GM23338 (cell line): ENCODE data around the gene SNX32. TPM values are rescaled to one million over a fixed set of nuclear protein-coding genes. Genes with fewer than 3 reads are reported as not detected.

Experiments used
- ATAC-seq: fragments of 200-7000 bp; cut with Tn5 transposase; 3 replicates; pipeline ENCODE4 v1.9.1; 2020
- DNase-seq: peaks from one replicate; pipeline ENCODE4 v3.0.0-alpha.2; 2015; ENCODE audit warnings: low spot score
- H2AFZ ChIP-seq: fragments of 200-600 bp; sonication (generic); 2 replicates; pipeline ENCODE4 v1.8.0; 2016; ENCODE audit warnings: antibody characterized with exemption, mild to moderate bottlenecking, moderate library complexity
- H3F3A ChIP-seq: fragments of 200-600 bp; sonication (generic); replicated peaks from 2 replicates; pipeline ENCODE4 v1.8.0; 2017; ENCODE audit warnings: antibody characterized with exemption, mixed run types, low read depth
- H3K27ac ChIP-seq: fragments of 200-600 bp; sonication (generic); 2 replicates; pipeline ENCODE4 v1.6.1; 2016; ENCODE audit warnings: low read depth
- H3K27me3 ChIP-seq: fragments of 200-600 bp; sonication (generic); 2 replicates; pipeline ENCODE4 v1.8.0; 2016; ENCODE audit warnings: mild to moderate bottlenecking, mixed run types, moderate library complexity; ENCODE audit not compliant: insufficient read depth
- H3K36me3 ChIP-seq: fragments of 200-600 bp; sonication (generic); 2 replicates; pipeline ENCODE4 v1.8.0; 2016; ENCODE audit warnings: mild to moderate bottlenecking; ENCODE audit not compliant: insufficient read depth
- H3K4me1 ChIP-seq: fragments of 200-600 bp; sonication (generic); 2 replicates; pipeline ENCODE4 v1.8.0; 2016; ENCODE audit warnings: mild to moderate bottlenecking, moderate library complexity; ENCODE audit not compliant: insufficient read depth
- H3K4me2 ChIP-seq: fragments of 200-600 bp; sonication (generic); 2 replicates; pipeline ENCODE4 v1.7.1; 2017; ENCODE audit warnings: mixed run types
- H3K4me3 ChIP-seq: fragments of 200-600 bp; sonication (generic); 2 replicates; pipeline ENCODE4 v1.6.1; 2016; ENCODE audit warnings: mixed run types
- H3K79me2 ChIP-seq: fragments of 200-600 bp; sonication (generic); replicated peaks from 2 replicates; pipeline ENCODE4 v1.8.0; 2017; ENCODE audit warnings: mild to moderate bottlenecking; ENCODE audit not compliant: insufficient read depth
- H3K9me2 ChIP-seq: fragments of 200-600 bp; sonication (generic); 2 replicates; pipeline ENCODE4 v1.8.0; 2017; ENCODE audit not compliant: insufficient read depth
- H4K20me1 ChIP-seq: fragments of 200-600 bp; sonication (generic); replicated peaks from 2 replicates; pipeline ENCODE4 v1.8.0; 2017; ENCODE audit warnings: mild to moderate bottlenecking; ENCODE audit not compliant: insufficient read depth
- H3K27ac Mint-ChIP-seq: 2 replicates; pipeline ENCODE4 v1.8.0; 2020; ENCODE audit warnings: inconsistent platforms, mild to moderate bottlenecking, moderate library complexity, mixed read lengths
- H3K27me3 Mint-ChIP-seq: 3 replicates; pipeline ENCODE4 v1.8.0; 2022; ENCODE audit warnings: low read depth, mild to moderate bottlenecking, moderate library complexity, mixed read lengths, inconsistent platforms; ENCODE audit not compliant: insufficient read depth, poor library complexity
- H3K36me3 Mint-ChIP-seq: 3 replicates; pipeline ENCODE4 v1.8.0; 2021; ENCODE audit warnings: low read depth, mild to moderate bottlenecking, inconsistent platforms, moderate library complexity, mixed read lengths
- H3K4me1 Mint-ChIP-seq: 3 replicates; pipeline ENCODE4 v1.8.0; 2020; ENCODE audit warnings: mild to moderate bottlenecking, inconsistent platforms, mixed read lengths
- H3K4me3 Mint-ChIP-seq: 3 replicates; pipeline ENCODE4 v1.8.0; 2021; ENCODE audit warnings: moderate library complexity, mild to moderate bottlenecking, inconsistent platforms, mixed read lengths
- H3K9me3 Mint-ChIP-seq: 3 replicates; pipeline ENCODE4 v1.8.0; 2020; ENCODE audit warnings: moderate library complexity, mild to moderate bottlenecking, inconsistent platforms, mixed read lengths
- CREB1 ChIP-seq: fragments of 250-450 bp; sonication (Bioruptor Pico); IDR thresholded peaks from 2 replicates; pipeline ENCODE4 v1.5.0; 2020; ENCODE audit warnings: low read depth, mild to moderate bottlenecking, moderate library complexity
- EZH2 ChIP-seq: fragments of 200-600 bp; sonication (generic); IDR thresholded peaks from one replicate; pipeline ENCODE4 v1.8.0; 2017; ENCODE audit warnings: antibody characterized with exemption, mild to moderate bottlenecking, low read depth; ENCODE audit not compliant: unreplicated experiment
- JUNB ChIP-seq: IDR thresholded peaks from one replicate; pipeline ENCODE4 v1.6.1; 2016; ENCODE audit warnings: antibody characterized with exemption; ENCODE audit not compliant: unreplicated experiment
- NANOG ChIP-seq: IDR thresholded peaks from 2 replicates; pipeline ENCODE4 v1.6.1; 2016; ENCODE audit warnings: antibody characterized with exemption, borderline replicate concordance
- POLR2AphosphoS5 ChIP-seq: IDR thresholded peaks from 2 replicates; pipeline ENCODE4 v1.6.1; 2016; ENCODE audit warnings: antibody characterized with exemption, low read depth
- STAT1 ChIP-seq: IDR thresholded peaks from one replicate; pipeline ENCODE4 v1.6.1; 2016; ENCODE audit warnings: antibody characterized with exemption; ENCODE audit not compliant: unreplicated experiment
- ZNF331 ChIP-seq: fragments of 250-450 bp; sonication (Bioruptor Pico); IDR thresholded peaks from 2 replicates; pipeline ENCODE4 v1.5.0; 2020; ENCODE audit warnings: low read depth, mild to moderate bottlenecking, moderate library complexity
- ZNF462 ChIP-seq: fragments of 250-450 bp; sonication (Bioruptor Pico); IDR thresholded peaks from 2 replicates; pipeline ENCODE4 v1.5.0; 2020; ENCODE audit warnings: mild to moderate bottlenecking, moderate library complexity
- polyA plus RNA-seq: library from polyadenylated mRNA; unstranded; fragments of >200 nt; fragmentation: Nextera tagmentation; extraction: Ambion mirVana; gene quantifications from 2 replicates; pipeline ENCODE4 v1.2.1, GENCODE V29; 2016
- total RNA-seq: library from RNA; depleted of rRNA; stranded (reverse); fragments of >200 nt; shearing (Covaris generic); gene quantifications from 2 replicates; pipeline ENCODE4 v1.2.3, GENCODE V29; 2014
- TF ChIP-seq, protein P1 (sequence below): IDR thresholded peaks from one replicate; pipeline ENCODE4 v1.6.1; 2018; ENCODE audit warnings: antibody characterized with exemption; ENCODE audit not compliant: unreplicated experiment
- TF ChIP-seq, protein P2 (sequence below), 2 experiments: fragments of 200-600 bp in 1 of 2; sonication (generic) in 1 of 2; conservative IDR thresholded peaks; 2 replicates each; pipeline versions ENCODE4 v1.5.1 to v1.6.1; 2016 to 2017; ENCODE audit warnings: antibody characterized with exemption in 2 of 2, low read depth in 2 of 2, mild to moderate bottlenecking in 2 of 2, moderate library complexity in 1 of 2

The SNX32 gene
- total and polyA plus RNA-seq, 2 experiments from 2014 or later: 0.49 to 1.2 TPM

GRCh38 chr11:65808744-65809341 lies 24.9 kb upstream of the SNX32 start:
- Mint-ChIP-seq H3K4me1 (peaks cover 4% of the 10 kb centered on the region; the same call in 1 of the 3 replicates), H3K27me3 (peaks cover 7% of the 10 kb centered on the region), H3K4me3 (no peak overlapping the region), H3K27ac (no peak overlapping the region), H3K36me3 (no peaks in the 10 kb centered on the region), H3K9me3 (no peaks in the 10 kb centered on the region; the same call in 2 of the 3 replicates)
- Histone ChIP-seq H2AFZ (no peak overlapping the region), H3K36me3 (no peaks in the 10 kb centered on the region), H3K27ac (no peak overlapping the region), H3K4me2 (no peak overlapping the region), H4K20me1 (no peaks in the 10 kb centered on the region), H3K4me1 (no peaks in the 10 kb centered on the region; the same call in 1 of the 2 replicates), H3K9me2 (no peaks in the 10 kb centered on the region), H3K27me3 (no peaks in the 10 kb centered on the region), H3F3A (no peaks in the 10 kb centered on the region), H3K79me2 (no peaks in the 10 kb centered on the region), H3K4me3 (no peak overlapping the region)
- DNase-seq (no peak), ATAC-seq (no peak)
- TF ChIP-seq STAT1 (no peak), EZH2 (no peak), ZNF462 (no peak), JUNB (no peak), POLR2AphosphoS5 (no peak), CREB1 (no peak), NANOG (no peak), ZNF331 (CRISPR knock-in tag) (no peak)
- TF ChIP-seq, protein P1, sequence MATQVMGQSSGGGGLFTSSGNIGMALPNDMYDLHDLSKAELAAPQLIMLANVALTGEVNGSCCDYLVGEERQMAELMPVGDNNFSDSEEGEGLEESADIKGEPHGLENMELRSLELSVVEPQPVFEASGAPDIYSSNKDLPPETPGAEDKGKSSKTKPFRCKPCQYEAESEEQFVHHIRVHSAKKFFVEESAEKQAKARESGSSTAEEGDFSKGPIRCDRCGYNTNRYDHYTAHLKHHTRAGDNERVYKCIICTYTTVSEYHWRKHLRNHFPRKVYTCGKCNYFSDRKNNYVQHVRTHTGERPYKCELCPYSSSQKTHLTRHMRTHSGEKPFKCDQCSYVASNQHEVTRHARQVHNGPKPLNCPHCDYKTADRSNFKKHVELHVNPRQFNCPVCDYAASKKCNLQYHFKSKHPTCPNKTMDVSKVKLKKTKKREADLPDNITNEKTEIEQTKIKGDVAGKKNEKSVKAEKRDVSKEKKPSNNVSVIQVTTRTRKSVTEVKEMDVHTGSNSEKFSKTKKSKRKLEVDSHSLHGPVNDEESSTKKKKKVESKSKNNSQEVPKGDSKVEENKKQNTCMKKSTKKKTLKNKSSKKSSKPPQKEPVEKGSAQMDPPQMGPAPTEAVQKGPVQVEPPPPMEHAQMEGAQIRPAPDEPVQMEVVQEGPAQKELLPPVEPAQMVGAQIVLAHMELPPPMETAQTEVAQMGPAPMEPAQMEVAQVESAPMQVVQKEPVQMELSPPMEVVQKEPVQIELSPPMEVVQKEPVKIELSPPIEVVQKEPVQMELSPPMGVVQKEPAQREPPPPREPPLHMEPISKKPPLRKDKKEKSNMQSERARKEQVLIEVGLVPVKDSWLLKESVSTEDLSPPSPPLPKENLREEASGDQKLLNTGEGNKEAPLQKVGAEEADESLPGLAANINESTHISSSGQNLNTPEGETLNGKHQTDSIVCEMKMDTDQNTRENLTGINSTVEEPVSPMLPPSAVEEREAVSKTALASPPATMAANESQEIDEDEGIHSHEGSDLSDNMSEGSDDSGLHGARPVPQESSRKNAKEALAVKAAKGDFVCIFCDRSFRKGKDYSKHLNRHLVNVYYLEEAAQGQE: no peak
- TF ChIP-seq, protein P2, sequence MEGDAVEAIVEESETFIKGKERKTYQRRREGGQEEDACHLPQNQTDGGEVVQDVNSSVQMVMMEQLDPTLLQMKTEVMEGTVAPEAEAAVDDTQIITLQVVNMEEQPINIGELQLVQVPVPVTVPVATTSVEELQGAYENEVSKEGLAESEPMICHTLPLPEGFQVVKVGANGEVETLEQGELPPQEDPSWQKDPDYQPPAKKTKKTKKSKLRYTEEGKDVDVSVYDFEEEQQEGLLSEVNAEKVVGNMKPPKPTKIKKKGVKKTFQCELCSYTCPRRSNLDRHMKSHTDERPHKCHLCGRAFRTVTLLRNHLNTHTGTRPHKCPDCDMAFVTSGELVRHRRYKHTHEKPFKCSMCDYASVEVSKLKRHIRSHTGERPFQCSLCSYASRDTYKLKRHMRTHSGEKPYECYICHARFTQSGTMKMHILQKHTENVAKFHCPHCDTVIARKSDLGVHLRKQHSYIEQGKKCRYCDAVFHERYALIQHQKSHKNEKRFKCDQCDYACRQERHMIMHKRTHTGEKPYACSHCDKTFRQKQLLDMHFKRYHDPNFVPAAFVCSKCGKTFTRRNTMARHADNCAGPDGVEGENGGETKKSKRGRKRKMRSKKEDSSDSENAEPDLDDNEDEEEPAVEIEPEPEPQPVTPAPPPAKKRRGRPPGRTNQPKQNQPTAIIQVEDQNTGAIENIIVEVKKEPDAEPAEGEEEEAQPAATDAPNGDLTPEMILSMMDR (conservative IDR thresholded peaks at IDR 0.05; ENCODE audit: low read depth in 2 of 2): no peak
